GM12878 (cell line): ENCODE data around the gene PDCD1LG2. TPM values are rescaled to one million over a fixed set of nuclear protein-coding genes. Genes with fewer than 3 reads are reported as not detected.
A peak's percentile ranks its signal among the peaks of the same experiment; 100 is the strongest.

Experiments
- ATAC-seq: fragments of 200-7000 bp; cut with Tn5 transposase; 3 replicates; pipeline ENCODE4 v1.9.1; 2020; ENCODE audit warnings: mild to moderate bottlenecking, moderate library complexity
- BruUV-seq: library from RNA; stranded (reverse); fragments of 400-500 nt; replicated peaks from 2 replicates; lab custom pipeline; 2021; lab: Mats Ljungman, UMichigan
- CTCF ChIA-PET: fragments of 300-600 bp; sonication (Branson Sonifier 250); formaldehyde crosslinking; extraction: SDS; loops from one replicate; lab custom pipeline; 2021; ENCODE audit warnings: inconsistent platforms; lab: Yijun Ruan, JAX
- POLR2A ChIA-PET: fragments of 350-600 bp; formaldehyde crosslinking; extraction: SDS; loops from one replicate; lab custom pipeline; 2021; ENCODE audit warnings: inconsistent platforms; lab: Charles Lee
- RAD21 ChIA-PET: fragments of 300-600 bp; sonication (Branson Sonifier 250); formaldehyde crosslinking; loops from one replicate; lab custom pipeline; 2023; ENCODE audit warnings: antibody characterized with exemption; ENCODE audit not compliant: unreplicated experiment; lab: Charles Lee
- SMC1A ChIA-PET: fragments of 300-600 bp; sonication (Branson Sonifier 250); formaldehyde crosslinking; loops from one replicate; lab custom pipeline; 2023; ENCODE audit not compliant: unreplicated experiment, uncharacterized antibody; lab: Charles Lee
- DNase-seq: peaks from one replicate; pipeline ENCODE4 v3.0.0-alpha.2; 2011; ENCODE audit warnings: low read depth, low spot score
- FAIRE-seq: peaks from 3 replicates; lab custom pipeline; 2011; peaks lifted over from hg19 to GRCh38; lab: Jason Lieb, UNC
- H2AFZ ChIP-seq: 2 replicates; pipeline ENCODE4 v1.6.0; 2011; ENCODE audit warnings: low read depth, low read length, control low read depth; ENCODE audit not compliant: control insufficient read depth
- H3K27ac ChIP-seq: 2 replicates; pipeline ENCODE4 v1.5.1; 2011; ENCODE audit warnings: control low read depth; ENCODE audit not compliant: control insufficient read depth, insufficient read depth
- H3K27me3 ChIP-seq, 2 experiments: replicated peaks in 1 of 2; 2 replicates each; pipeline versions ENCODE4 v1.6.0 to v1.6.1; 2011; ENCODE audit warnings: low read length in 1 of 2; ENCODE audit not compliant: control insufficient read depth in 2 of 2, insufficient read depth in 2 of 2
- H3K36me3 ChIP-seq, 2 experiments: 2 replicates each; pipeline ENCODE4 v1.5.1; 2011; ENCODE audit warnings: low read length in 1 of 2; ENCODE audit not compliant: control insufficient read depth in 2 of 2, insufficient read depth in 2 of 2
- H3K4me1 ChIP-seq: 2 replicates; pipeline ENCODE4 v1.6.1; 2011; ENCODE audit warnings: mild to moderate bottlenecking, low read length, moderate library complexity, mixed read lengths; ENCODE audit not compliant: control insufficient read depth, insufficient read depth
- H3K4me2 ChIP-seq: 2 replicates; pipeline ENCODE4 v1.6.0; 2011; ENCODE audit warnings: control low read depth; ENCODE audit not compliant: control insufficient read depth, insufficient read depth
- H3K4me3 ChIP-seq: fragments of 200-600 bp; sonication (generic); 2 replicates; pipeline ENCODE4 v1.5.1; 2016
- H3K79me2 ChIP-seq: 2 replicates; pipeline ENCODE4 v1.6.0; 2011; ENCODE audit warnings: low read length; ENCODE audit not compliant: control insufficient read depth, insufficient read depth
- H3K9ac ChIP-seq: 2 replicates; pipeline ENCODE4 v1.8.0; 2011; ENCODE audit warnings: low read length, control low read depth, mixed read lengths; ENCODE audit not compliant: control insufficient read depth, insufficient read depth
- H3K9me3 ChIP-seq: replicated peaks from 3 replicates; pipeline ENCODE4 v1.5.1; 2011; ENCODE audit warnings: mild to moderate bottlenecking, low read length; ENCODE audit not compliant: control insufficient read depth, insufficient read depth
- H4K20me1 ChIP-seq: 2 replicates; pipeline ENCODE4 v1.6.0; 2011; ENCODE audit not compliant: control insufficient read depth, insufficient read depth
- CHD4 ChIP-seq: fragments of 200-600 bp; sonication (generic); IDR thresholded peaks from 2 replicates; pipeline ENCODE4 v1.6.1; 2016; ENCODE audit warnings: mild to moderate bottlenecking
- EED ChIP-seq: sonication (generic); IDR thresholded peaks from 2 replicates; pipeline ENCODE4 v1.6.1; 2016; ENCODE audit warnings: antibody characterized with exemption, low read depth
- EP300 ChIP-seq, 2 experiments: fragments of 150-350 bp in 1 of 2; IDR thresholded peaks; 2 replicates each; pipeline ENCODE4 v1.6.1; 2011 to 2012; ENCODE audit warnings: low read depth in 2 of 2, low read length in 2 of 2, borderline replicate concordance in 1 of 2, improper control_type of control experiment in 1 of 2, inconsistent platforms in 1 of 2; ENCODE audit not compliant: control insufficient read depth in 1 of 2
- FOXM1 ChIP-seq: IDR thresholded peaks from 2 replicates; pipeline ENCODE4 v1.6.1; 2012; ENCODE audit warnings: low read depth, mild to moderate bottlenecking, inconsistent platforms, low read length, moderate library complexity
- IKZF2 ChIP-seq, 2 experiments: fragments of 450-650 bp; IDR thresholded peaks; 2 replicates each; pipeline ENCODE4 v1.6.1; 2017; ENCODE audit warnings: mild to moderate bottlenecking in 2 of 2, moderate library complexity in 2 of 2
- MXI1 ChIP-seq: fragments of 150-350 bp; IDR thresholded peaks from 2 replicates; pipeline ENCODE4 v1.6.1; 2011; ENCODE audit warnings: low read depth, mild to moderate bottlenecking, inconsistent platforms, low read length, improper control_type of control experiment
- NFIC ChIP-seq: IDR thresholded peaks from 2 replicates; pipeline ENCODE4 v1.6.1; 2012; ENCODE audit warnings: low read depth, mild to moderate bottlenecking, inconsistent platforms, low read length, moderate library complexity
- NR2F1 ChIP-seq: fragments of 450-650 bp; conservative IDR thresholded peaks from 2 replicates; pipeline ENCODE4 v1.6.1; 2017; ENCODE audit warnings: mild to moderate bottlenecking
- POLR2AphosphoS5 ChIP-seq: IDR thresholded peaks from 2 replicates; pipeline ENCODE4 v1.6.1; 2011; ENCODE audit warnings: mild to moderate bottlenecking, low read length, inconsistent platforms
- RUNX3 ChIP-seq: IDR thresholded peaks from 2 replicates; pipeline ENCODE4 v1.6.1; 2012; ENCODE audit warnings: low read length, inconsistent platforms
- SP1 ChIP-seq: IDR thresholded peaks from one replicate; pipeline ENCODE4 v1.6.1; 2011; ENCODE audit warnings: low read depth, low read length
- TCF7 ChIP-seq: IDR thresholded peaks from 2 replicates; pipeline ENCODE4 v1.6.1; 2014; ENCODE audit warnings: antibody characterized with exemption, borderline replicate concordance
- YY1 ChIP-seq: IDR thresholded peaks from 2 replicates; pipeline ENCODE4 v1.6.1; 2011; ENCODE audit warnings: low read depth, mild to moderate bottlenecking, low read length
- ZBED1 ChIP-seq: IDR thresholded peaks from 2 replicates; pipeline ENCODE4 v1.6.1; 2016; ENCODE audit warnings: borderline replicate concordance
- ZNF24 ChIP-seq: fragments of 450-650 bp; IDR thresholded peaks from 2 replicates; pipeline ENCODE4 v1.6.1; 2017; ENCODE audit warnings: antibody characterized with exemption, mild to moderate bottlenecking
- WGBS: methylation state at CpG from one replicate; pipeline ENCODE4 v1.1.6; 2016; ENCODE audit warnings: low lambda C conversion rate; ENCODE audit not compliant: insufficient replicate concordance, insufficient coverage; ENCODE audit errors: missing lambda C conversion rate; 5-methylcytosine and 5-hydroxymethylcytosine counted together
- in situ Hi-C: fragments of 300-500 bp; cut with MboI; formaldehyde crosslinking; loops from 9 replicates; pipeline ENCODE4 v1.14.3; 2018; ENCODE audit warnings: mixed read lengths
- intact Hi-C: fragments of 100-400 bp; cut with micrococcal nuclease; formaldehyde crosslinking; loops from one replicate; pipeline ENCODE4 v1.14.2; 2022; ENCODE audit not compliant: unreplicated experiment
- polyA plus RNA-seq, 11 experiments: library from polyadenylated mRNA; depleted of rRNA in 4 of 11; unstranded in 6 of 11; stranded (reverse) in 5 of 11; fragments of >200 nt; fragmentation: Nextera tagmentation in 4 of 11; fragmentation: Illumina TruSeq in 1 of 11; extraction: Ambion mirVana in 4 of 11; extraction: Trizol in 1 of 11; gene quantifications; 1 replicate in 1 of 11; 2 replicates in 10 of 11; pipeline versions ENCODE4 v1.2.1 to v1.2.3, GENCODE V29; 2011 to 2016; ENCODE audit warnings: inconsistent platforms in 2 of 11, missing spikeins in 2 of 11, low read depth in 1 of 11
- total RNA-seq, 4 experiments: library from RNA; depleted of rRNA in 3 of 4; stranded (reverse); fragments of >200 nt in 3 of 4; fragmentation: Illumina TruSeq in 1 of 4; extraction: Trizol in 1 of 4; gene quantifications; 2 replicates each; pipeline versions ENCODE4 v1.2.1 to v1.2.3, GENCODE V29; 2013 to 2021

Gene PDCD1LG2
- total and polyA plus RNA-seq, 10 of the 15 experiments (the other 5 are each of a cell fraction or from before 2014, with no cell fraction given): 1.5 to 37.3 (median 3.0) TPM

DNA sequence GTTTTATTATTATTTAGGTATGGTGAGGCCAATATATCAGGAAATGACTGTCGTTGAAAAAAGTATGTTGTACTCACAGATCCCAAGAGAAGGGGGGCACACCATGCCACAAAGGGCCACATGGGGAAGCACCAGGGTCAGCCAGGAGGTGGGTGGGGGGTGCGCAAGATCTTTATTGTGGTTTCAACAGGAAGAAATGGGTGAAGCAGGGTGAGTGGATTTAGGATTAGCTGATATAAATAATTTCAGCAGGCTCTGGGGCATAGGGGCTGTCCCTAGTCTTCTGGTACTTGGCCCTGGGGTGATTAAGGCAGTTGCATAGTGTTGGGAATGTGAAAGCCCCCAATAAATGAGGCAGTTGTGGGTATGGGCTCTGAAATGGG lies 8.6 kb downstream of the PDCD1LG2 start:
- in situ Hi-C loops (no loop called here), intact Hi-C loops (loop anchor here (2.0 kb wide), 2 partner anchors 40 to 66 kb away; no protein-coding TSS in a partner anchor)
- Histone ChIP-seq H2AFZ (no peak overlapping the region), H4K20me1 (no peaks in the 10 kb centered on the region), H3K9me3 (no peaks in the 10 kb centered on the region; the same call in 1 of the 3 replicates), H3K4me2 (peak overlapping the region; percentile 93), H3K27me3 (no peaks in the 10 kb centered on the region), H3K36me3 (no peaks in the 10 kb centered on the region), H3K9ac (peak overlapping the region; percentile 24), H3K79me2 (peaks cover 46% of the 10 kb centered on the region), H3K4me3 (peak overlapping the region; percentile 35; the same call in 1 of the 2 replicates), H3K4me1 (peaks cover 45% of the 10 kb centered on the region), H3K27ac (peak overlapping the region; percentile 58)
- POLR2A ChIA-PET: interaction anchor here (0.6 to 4.6 kb wide), 14 partner anchors 8 to 109 kb away, joined by 3 to 67 read pairs (median 8); partner anchors contain the start of genes CD274, PDCD1LG2 and RIC1
- WGBS: 0% methylated on average over 2 of the region's 2 CpGs
- DNase-seq (no peak), ATAC-seq (peak; percentile 4), FAIRE-seq (no peak)
- SMC1A ChIA-PET: interaction anchor here (1.0 to 11.3 kb wide), 27 partner anchors 8 to 81 kb away, joined by 3 to 311 read pairs (median 10); partner anchors contain the start of genes CD274, PDCD1LG2 and PLGRKT
- TF ChIP-seq EP300 (IDR thresholded peaks at IDR 0.05; ENCODE audit: borderline replicate concordance in 1 of 2, control insufficient read depth in 1 of 2, low read depth in 2 of 2, low read length in 2 of 2): 0 out of 4 replicates have a peak, but pooled peaks of 1 of the 2 experiments have one; percentile 19
- TF ChIP-seq EED: peak; percentile 45; the same call in 1 of the 2 replicates
- TF ChIP-seq POLR2AphosphoS5: 0 out of 2 replicates have a peak, but pooled peaks have one; percentile 47
- no peak for TF ChIP-seq ZNF24
- peak; percentile 44 to 50; a peak in 2 of 4 replicates for TF ChIP-seq IKZF2 (IDR thresholded peaks at IDR 0.05)
- TF ChIP-seq ZBED1: 0 out of 2 replicates have a peak, but pooled peaks have one; percentile 19
- TF ChIP-seq TCF7: 0 out of 2 replicates have a peak, but pooled peaks have one; percentile 74
- TF ChIP-seq CHD4: no peak
- TF ChIP-seq NR2F1: peak; percentile 85
- TF ChIP-seq YY1: 0 out of 2 replicates have a peak, but pooled peaks have one; percentile 11
- TF ChIP-seq RUNX3: peak; percentile 80
- TF ChIP-seq SP1: no peak
- TF ChIP-seq NFIC: 0 out of 2 replicates have a peak, but pooled peaks have one; percentile 32
- TF ChIP-seq FOXM1: peak; percentile 55; the same call in 1 of the 2 replicates
- no peak for TF ChIP-seq MXI1
- CTCF ChIA-PET: interaction anchor here (1.0 to 2.4 kb wide), 10 partner anchors 8 to 80 kb away, joined by 3 to 19 read pairs (median 8); partner anchors contain the start of genes CD274 and PDCD1LG2
- RAD21 ChIA-PET: interaction anchor here (0.8 to 11.9 kb wide), 25 partner anchors 11 to 726 kb away, joined by 3 to 144 read pairs (median 8); partner anchors contain the start of genes CD274, RCL1 and RIC1
- no TSS peak for BruUV-seq
